GM12878 (cell line): ENCODE results near the gene CCDC110. TPM values are rescaled to one million over a fixed set of nuclear protein-coding genes. Genes with fewer than 3 reads are reported as not detected.
A peak's percentile ranks its signal among the peaks of the same experiment; 100 is the strongest.

Experiments used
- ATAC-seq: fragments of 200-7000 bp; cut with Tn5 transposase; 3 replicates; pipeline ENCODE4 v1.9.1; 2020; ENCODE audit warnings: mild to moderate bottlenecking, moderate library complexity
- BruUV-seq: library from RNA; stranded (reverse); fragments of 400-500 nt; replicated peaks from 2 replicates; lab custom pipeline; 2021; lab: Mats Ljungman, UMichigan
- CTCF ChIA-PET: fragments of 300-600 bp; sonication (Branson Sonifier 250); formaldehyde crosslinking; extraction: SDS; loops from one replicate; lab custom pipeline; 2021; ENCODE audit warnings: inconsistent platforms; lab: Yijun Ruan, JAX
- POLR2A ChIA-PET: fragments of 350-600 bp; formaldehyde crosslinking; extraction: SDS; loops from one replicate; lab custom pipeline; 2021; ENCODE audit warnings: inconsistent platforms; lab: Charles Lee
- RAD21 ChIA-PET: fragments of 300-600 bp; sonication (Branson Sonifier 250); formaldehyde crosslinking; loops from one replicate; lab custom pipeline; 2023; ENCODE audit warnings: antibody characterized with exemption; ENCODE audit not compliant: unreplicated experiment; lab: Charles Lee
- SMC1A ChIA-PET: fragments of 300-600 bp; sonication (Branson Sonifier 250); formaldehyde crosslinking; loops from one replicate; lab custom pipeline; 2023; ENCODE audit not compliant: unreplicated experiment, uncharacterized antibody; lab: Charles Lee
- DNase-seq: peaks from one replicate; pipeline ENCODE4 v3.0.0-alpha.2; 2011; ENCODE audit warnings: low read depth, low spot score
- FAIRE-seq: peaks from 3 replicates; lab custom pipeline; 2011; peaks lifted over from hg19 to GRCh38; lab: Jason Lieb, UNC
- H2AFZ ChIP-seq: 2 replicates; pipeline ENCODE4 v1.6.0; 2011; ENCODE audit warnings: low read depth, low read length, control low read depth; ENCODE audit not compliant: control insufficient read depth
- H3K27ac ChIP-seq: 2 replicates; pipeline ENCODE4 v1.5.1; 2011; ENCODE audit warnings: control low read depth; ENCODE audit not compliant: control insufficient read depth, insufficient read depth
- H3K27me3 ChIP-seq, 2 experiments: replicated peaks in 1 of 2; 2 replicates each; pipeline versions ENCODE4 v1.6.0 to v1.6.1; 2011; ENCODE audit warnings: low read length in 1 of 2; ENCODE audit not compliant: control insufficient read depth in 2 of 2, insufficient read depth in 2 of 2
- H3K36me3 ChIP-seq, 2 experiments: 2 replicates each; pipeline ENCODE4 v1.5.1; 2011; ENCODE audit warnings: low read length in 1 of 2; ENCODE audit not compliant: control insufficient read depth in 2 of 2, insufficient read depth in 2 of 2
- H3K4me1 ChIP-seq: 2 replicates; pipeline ENCODE4 v1.6.1; 2011; ENCODE audit warnings: mild to moderate bottlenecking, low read length, moderate library complexity, mixed read lengths; ENCODE audit not compliant: control insufficient read depth, insufficient read depth
- H3K4me2 ChIP-seq: 2 replicates; pipeline ENCODE4 v1.6.0; 2011; ENCODE audit warnings: control low read depth; ENCODE audit not compliant: control insufficient read depth, insufficient read depth
- H3K4me3 ChIP-seq: fragments of 200-600 bp; sonication (generic); 2 replicates; pipeline ENCODE4 v1.5.1; 2016
- H3K79me2 ChIP-seq: 2 replicates; pipeline ENCODE4 v1.6.0; 2011; ENCODE audit warnings: low read length; ENCODE audit not compliant: control insufficient read depth, insufficient read depth
- H3K9ac ChIP-seq: 2 replicates; pipeline ENCODE4 v1.8.0; 2011; ENCODE audit warnings: low read length, control low read depth, mixed read lengths; ENCODE audit not compliant: control insufficient read depth, insufficient read depth
- H3K9me3 ChIP-seq: replicated peaks from 3 replicates; pipeline ENCODE4 v1.5.1; 2011; ENCODE audit warnings: mild to moderate bottlenecking, low read length; ENCODE audit not compliant: control insufficient read depth, insufficient read depth
- H4K20me1 ChIP-seq: 2 replicates; pipeline ENCODE4 v1.6.0; 2011; ENCODE audit not compliant: control insufficient read depth, insufficient read depth
- HDGF ChIP-seq: fragments of 450-650 bp; IDR thresholded peaks from 2 replicates; pipeline ENCODE4 v1.6.1; 2016; ENCODE audit warnings: antibody characterized with exemption
- NFIC ChIP-seq: IDR thresholded peaks from 2 replicates; pipeline ENCODE4 v1.6.1; 2012; ENCODE audit warnings: low read depth, mild to moderate bottlenecking, inconsistent platforms, low read length, moderate library complexity
- SMAD1 ChIP-seq: fragments of 450-650 bp; IDR thresholded peaks from 2 replicates; pipeline ENCODE4 v1.6.1; 2018; ENCODE audit warnings: mild to moderate bottlenecking, low read depth; ENCODE audit not compliant: partially characterized antibody
- SPI1 ChIP-seq: IDR thresholded peaks from 2 replicates; pipeline ENCODE4 v1.6.1; 2011; ENCODE audit warnings: low read depth, mild to moderate bottlenecking, low read length, moderate library complexity, borderline replicate concordance; ENCODE audit not compliant: insufficient read depth
- WGBS: methylation state at CpG from one replicate; pipeline ENCODE4 v1.1.6; 2016; ENCODE audit warnings: low lambda C conversion rate; ENCODE audit not compliant: insufficient replicate concordance, insufficient coverage; ENCODE audit errors: missing lambda C conversion rate; 5-methylcytosine and 5-hydroxymethylcytosine counted together
- in situ Hi-C: fragments of 300-500 bp; cut with MboI; formaldehyde crosslinking; loops from 9 replicates; pipeline ENCODE4 v1.14.3; 2018; ENCODE audit warnings: mixed read lengths
- intact Hi-C: fragments of 100-400 bp; cut with micrococcal nuclease; formaldehyde crosslinking; loops from one replicate; pipeline ENCODE4 v1.14.2; 2022; ENCODE audit not compliant: unreplicated experiment
- polyA plus RNA-seq, 11 experiments: library from polyadenylated mRNA; depleted of rRNA in 4 of 11; unstranded in 6 of 11; stranded (reverse) in 5 of 11; fragments of >200 nt; fragmentation: Nextera tagmentation in 4 of 11; fragmentation: Illumina TruSeq in 1 of 11; extraction: Ambion mirVana in 4 of 11; extraction: Trizol in 1 of 11; gene quantifications; 1 replicate in 1 of 11; 2 replicates in 10 of 11; pipeline versions ENCODE4 v1.2.1 to v1.2.3, GENCODE V29; 2011 to 2016; ENCODE audit warnings: inconsistent platforms in 2 of 11, missing spikeins in 2 of 11, low read depth in 1 of 11
- total RNA-seq, 4 experiments: library from RNA; depleted of rRNA in 3 of 4; stranded (reverse); fragments of >200 nt in 3 of 4; fragmentation: Illumina TruSeq in 1 of 4; extraction: Trizol in 1 of 4; gene quantifications; 2 replicates each; pipeline versions ENCODE4 v1.2.1 to v1.2.3, GENCODE V29; 2013 to 2021
- TF ChIP-seq, protein P1 (sequence below): fragments of 450-650 bp; IDR thresholded peaks from 2 replicates; pipeline ENCODE4 v1.6.1; 2017; ENCODE audit warnings: antibody characterized with exemption, mild to moderate bottlenecking, moderate library complexity

The CCDC110 gene
- total and polyA plus RNA-seq, 10 of the 15 experiments (the other 5 are each of a cell fraction or from before 2014, with no cell fraction given), result 0.85 to 3.1 (median 2.1) TPM; not detected in 1

DNA sequence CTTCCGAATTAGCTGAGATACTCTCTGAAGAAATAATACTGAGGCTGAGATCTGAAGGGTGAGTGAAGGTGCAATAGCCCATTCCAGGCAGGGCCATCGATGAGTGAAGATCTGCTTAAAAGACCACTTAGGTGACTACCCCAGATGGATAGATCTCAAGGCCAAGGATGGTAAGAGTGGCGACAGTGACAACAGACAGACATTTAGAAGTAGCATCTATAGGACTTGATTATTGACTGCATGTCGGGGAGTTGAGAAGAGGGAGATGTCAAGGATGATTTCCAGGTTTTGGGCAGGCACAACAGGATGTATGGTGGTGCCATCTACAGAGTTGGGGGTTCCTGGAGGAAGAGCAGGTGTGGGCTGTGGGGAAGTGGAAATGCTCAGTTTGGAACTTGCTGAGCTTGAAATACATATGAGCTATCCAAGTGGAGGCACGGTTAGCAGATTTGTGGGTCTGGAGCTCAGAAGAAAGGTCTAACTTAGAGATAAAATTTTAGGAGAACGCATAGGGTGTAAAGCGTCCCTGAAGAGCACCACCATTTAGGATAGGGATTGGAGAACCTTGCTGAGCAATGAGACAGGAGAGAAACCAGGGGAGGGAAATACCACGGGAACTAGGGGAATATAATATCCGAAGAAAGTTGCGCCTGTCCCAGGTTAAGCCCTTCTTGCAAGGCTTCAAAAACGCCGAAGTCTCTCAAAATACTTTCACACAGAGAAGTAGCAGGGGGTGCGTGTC lies 46.5 kb downstream of the CCDC110 start:
- SMC1A ChIA-PET, result interaction anchor here (0.6 to 3.5 kb wide), 17 partner anchors 10 to 691 kb away, joined by 3 to 25 read pairs (median 4); partner anchors contain the start of genes ANKRD37, CENPU and LRP2BP
- no peaks in the 10 kb centered on the region for H4K20me1 ChIP-seq
- no peak for DNase-seq
- RAD21 ChIA-PET, result interaction anchor here (1.0 to 3.3 kb wide), 7 partner anchors 8 to 386 kb away, joined by 3 to 21 read pairs (median 5); partner anchors contain the start of genes ANKRD37 and LRP2BP
- H3K79me2 ChIP-seq, result peaks cover 15% of the 10 kb centered on the region
- peak overlapping the region; percentile 70 for H3K9ac ChIP-seq
- TSS peak; percentile 69 for BruUV-seq
- H3K4me1 ChIP-seq, result no peaks in the 10 kb centered on the region
- peak overlapping the region; percentile 99 for H2AFZ ChIP-seq
- TF ChIP-seq SMAD1 (no peak), NFIC (0 out of 2 replicates have a peak, but pooled peaks have one; percentile 2), SPI1 (peak; percentile 27; the same call in 1 of the 2 replicates), HDGF (0 out of 2 replicates have a peak, but pooled peaks have one; percentile 66)
- TF ChIP-seq, protein P1, sequence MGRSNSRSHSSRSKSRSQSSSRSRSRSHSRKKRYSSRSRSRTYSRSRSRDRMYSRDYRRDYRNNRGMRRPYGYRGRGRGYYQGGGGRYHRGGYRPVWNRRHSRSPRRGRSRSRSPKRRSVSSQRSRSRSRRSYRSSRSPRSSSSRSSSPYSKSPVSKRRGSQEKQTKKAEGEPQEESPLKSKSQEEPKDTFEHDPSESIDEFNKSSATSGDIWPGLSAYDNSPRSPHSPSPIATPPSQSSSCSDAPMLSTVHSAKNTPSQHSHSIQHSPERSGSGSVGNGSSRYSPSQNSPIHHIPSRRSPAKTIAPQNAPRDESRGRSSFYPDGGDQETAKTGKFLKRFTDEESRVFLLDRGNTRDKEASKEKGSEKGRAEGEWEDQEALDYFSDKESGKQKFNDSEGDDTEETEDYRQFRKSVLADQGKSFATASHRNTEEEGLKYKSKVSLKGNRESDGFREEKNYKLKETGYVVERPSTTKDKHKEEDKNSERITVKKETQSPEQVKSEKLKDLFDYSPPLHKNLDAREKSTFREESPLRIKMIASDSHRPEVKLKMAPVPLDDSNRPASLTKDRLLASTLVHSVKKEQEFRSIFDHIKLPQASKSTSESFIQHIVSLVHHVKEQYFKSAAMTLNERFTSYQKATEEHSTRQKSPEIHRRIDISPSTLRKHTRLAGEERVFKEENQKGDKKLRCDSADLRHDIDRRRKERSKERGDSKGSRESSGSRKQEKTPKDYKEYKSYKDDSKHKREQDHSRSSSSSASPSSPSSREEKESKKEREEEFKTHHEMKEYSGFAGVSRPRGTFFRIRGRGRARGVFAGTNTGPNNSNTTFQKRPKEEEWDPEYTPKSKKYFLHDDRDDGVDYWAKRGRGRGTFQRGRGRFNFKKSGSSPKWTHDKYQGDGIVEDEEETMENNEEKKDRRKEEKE, result 0 out of 2 replicates have a peak, but pooled peaks have one; percentile 70
- H3K36me3 ChIP-seq, result peaks cover 0 to 6% of the 10 kb centered on the region in 2 experiments; a peak in 1 of 4 replicates
- CTCF ChIA-PET, result interaction anchor here (0.7 to 2.0 kb wide), 10 partner anchors 29 to 383 kb away, joined by 3 to 8 read pairs (median 4); partner anchors contain the start of gene LRP2BP
- intact Hi-C loops, result loop anchor here (2.0 kb wide), 1 partner anchor 28 kb away; the partner anchor contains the start of gene ANKRD37
- peak overlapping the region; percentile 73 for H3K4me2 ChIP-seq
- in situ Hi-C loops, result no loop called here
- H3K9me3 ChIP-seq, result no peaks in the 10 kb centered on the region
- H3K27me3 ChIP-seq, result no peaks in the 10 kb centered on the region
- peak overlapping the region; percentile 83 for H3K4me3 ChIP-seq
- POLR2A ChIA-PET, result interaction anchor here (0.5 to 4.0 kb wide), 10 partner anchors 18 to 255 kb away, joined by 3 to 37 read pairs (median 4); partner anchors contain the start of genes ANKRD37 and LRP2BP
- 18% methylated on average over 13 of the region's 13 CpGs for WGBS
- ATAC-seq, result peak; percentile 28
- peak overlapping the region; percentile 92 for H3K27ac ChIP-seq
- no peak for FAIRE-seq
